ENCODE results near the gene DCC. TPM values are rescaled to one million over a fixed set of nuclear protein-coding genes. Genes with fewer than 3 reads are reported as not detected.

The DCC gene
- polyA plus RNA-seq, 1 of the 3 experiments (the other 2 are of a cell fraction), result 0.20 TPM

- TF ChIP-seq JUND (IDR thresholded peaks at IDR 0.05), result 0 out of 2 replicates have a peak, but pooled peaks have one; percentile 12
- TF ChIP-seq ZBTB33 (IDR thresholded peaks at IDR 0.05; ENCODE audit: borderline replicate concordance, low read depth), result no peak
- TF ChIP-seq GATA2 (CRISPR knock-in tag; IDR thresholded peaks at IDR 0.05), result no peak
- peak; percentile 57 for TF ChIP-seq PBX3 (IDR thresholded peaks at IDR 0.05)
- no peak for TF ChIP-seq GABPA (IDR thresholded peaks at IDR 0.05; ENCODE audit: low read depth)
- no peak for TF ChIP-seq SMC3 (IDR thresholded peaks at IDR 0.05; ENCODE audit: low read depth, low read length)
- TF ChIP-seq ELF1 (IDR thresholded peaks at IDR 0.05), result no peak
- TF ChIP-seq MXI1 (IDR thresholded peaks at IDR 0.05; ENCODE audit: low read depth, low read length), result no peak
- TF ChIP-seq NRF1 (IDR thresholded peaks at IDR 0.05; ENCODE audit: low read depth, low read length), result no peak
- no peak for TF ChIP-seq YY1 (IDR thresholded peaks at IDR 0.05; ENCODE audit: low read depth)
- no peak for TF ChIP-seq MAX (IDR thresholded peaks at IDR 0.05; ENCODE audit: low read depth)
- no peak for TF ChIP-seq IRF3 (IDR thresholded peaks at IDR 0.05; ENCODE audit: low read depth, low read length)
- no peak for TF ChIP-seq TEAD4 (IDR thresholded peaks at IDR 0.05; ENCODE audit: borderline replicate concordance, insufficient read depth)
- no peak for TF ChIP-seq RAD21 (IDR thresholded peaks at IDR 0.05; ENCODE audit: low read length)
- TF ChIP-seq TCF12 (IDR thresholded peaks at IDR 0.05), result peak; percentile 76
- no peak for TF ChIP-seq USF2 (IDR thresholded peaks at IDR 0.05; ENCODE audit: borderline replicate concordance, low read depth, low read length)
- TF ChIP-seq SIN3A (IDR thresholded peaks at IDR 0.05; ENCODE audit: borderline replicate concordance, low read depth, low read length), result no peak
- TF ChIP-seq TAF1 (IDR thresholded peaks at IDR 0.05; ENCODE audit: borderline replicate concordance, low read depth, low read length), result no peak
- no peak for TF ChIP-seq CTCF (IDR thresholded peaks at IDR 0.05)
- no peak for TF ChIP-seq MEF2A (IDR thresholded peaks at IDR 0.05; ENCODE audit: borderline replicate concordance, low read depth)
- TF ChIP-seq EP300 (IDR thresholded peaks at IDR 0.05; ENCODE audit: borderline replicate concordance in 1 of 2, low read depth in 1 of 2, low read length in 1 of 2), result no peak
- no peak for TF ChIP-seq RXRA (IDR thresholded peaks at IDR 0.05; ENCODE audit: borderline replicate concordance, low read depth)
- no peak for TF ChIP-seq NFIC (IDR thresholded peaks at IDR 0.05; ENCODE audit: borderline replicate concordance)
- TF ChIP-seq RCOR1 (IDR thresholded peaks at IDR 0.05; ENCODE audit: low read length), result no peak
- H3K9ac ChIP-seq, result no peak overlapping the region
- POLR2A ChIA-PET, result no interaction called here
- no peak for DNase-seq
- peaks cover 11% of the 10 kb centered on the region for H3F3A ChIP-seq (replicated peaks; ENCODE audit: insufficient read depth)
- no peaks in the 10 kb centered on the region for H3K79me2 ChIP-seq (ENCODE audit: insufficient read depth)
- no peaks in the 10 kb centered on the region; a peak in 1 of 4 replicates for H3K4me1 ChIP-seq (ENCODE audit: control insufficient read depth in 1 of 2, insufficient read depth in 2 of 2, low read depth in 1 of 2, low read length in 1 of 2)
- no peaks in the 10 kb centered on the region for H3K27me3 ChIP-seq (ENCODE audit: insufficient read depth)
- 14% methylated on average over 1 of the region's 1 CpG for WGBS (ENCODE audit: low lambda C conversion rate)
- no peak overlapping the region for H3K4me3 ChIP-seq (ENCODE audit: low read depth in 2 of 2, low read length in 1 of 2)
- no peaks in the 10 kb centered on the region for H3K9me2 ChIP-seq
- H3K36me3 ChIP-seq (replicated peaks in 1 of 2; ENCODE audit: control insufficient read depth in 1 of 2, insufficient read depth in 2 of 2, low read length in 1 of 2), result no peaks in the 10 kb centered on the region
- peak overlapping the region in 1 of 2 experiments; percentile 45; a peak in 2 of 4 replicates for H3K27ac ChIP-seq (ENCODE audit: low read depth in 2 of 2, low read length in 1 of 2)
- CTCF ChIA-PET, result interaction anchor here (0.8 kb wide), 1 partner anchor 1792 kb away, joined by 3 read pairs; no protein-coding TSS in a partner anchor
- H2AFZ ChIP-seq (ENCODE audit: low read depth), result no peak overlapping the region
- no peaks in the 10 kb centered on the region for H4K20me1 ChIP-seq (ENCODE audit: insufficient read depth)
- no peaks in the 10 kb centered on the region for H3K9me3 ChIP-seq
- no peak overlapping the region for H3K4me2 ChIP-seq
These were observed 5.1 kb upstream of the DCC start for GRCh38 chr18:52334896-52335295.
